HG03378 (cell line): ENCODE results near the gene FASTKD3.

ENCODE experiments used
- ATAC-seq: cut with Tn5 transposase; IDR thresholded peaks from one replicate; pipeline ENCODE4 v1.9.1; 2021; ENCODE audit warnings: mild to moderate bottlenecking, moderate library complexity; ENCODE audit not compliant: unreplicated experiment

The FASTKD3 gene

DNA sequence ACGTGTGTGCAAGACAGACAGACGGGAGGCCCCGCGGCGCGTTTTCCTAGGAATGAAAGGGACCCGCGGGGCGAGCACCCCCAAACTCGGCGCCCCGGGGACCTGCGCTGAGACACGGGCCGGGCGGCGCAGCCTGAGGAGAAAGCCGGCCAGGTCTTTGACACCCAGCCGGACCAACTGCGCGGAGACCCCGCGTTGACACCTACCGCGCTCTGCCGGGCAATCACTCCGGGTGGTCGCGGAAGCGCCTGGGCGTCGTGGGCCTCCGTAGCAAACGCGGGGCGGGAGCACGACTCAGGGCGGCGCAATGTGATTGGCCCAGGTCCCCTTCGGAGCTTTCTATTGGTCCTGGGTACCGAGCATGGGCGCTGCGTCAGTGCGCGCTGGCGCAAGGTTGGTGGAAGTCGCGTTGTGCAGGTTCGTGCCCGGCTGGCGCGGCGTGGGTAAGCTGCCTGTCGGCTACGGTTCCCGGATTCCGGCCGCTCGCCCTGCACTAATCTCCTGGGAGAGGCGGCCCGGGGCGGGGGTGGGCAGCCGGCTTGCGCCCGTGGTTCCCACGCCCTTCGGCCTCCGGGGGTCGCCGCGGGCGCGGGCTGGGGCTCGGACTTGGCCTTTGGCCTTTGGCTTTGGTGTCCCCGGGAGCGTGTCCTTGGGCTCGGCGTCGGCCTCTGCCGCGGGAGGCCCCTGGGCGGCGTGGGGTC, at the start of gene FASTKD3, which contains the start of gene MTRR:
Gene FASTKD3, minus strand, starts transcription at position 259 of the 701 bp plus-strand sequence. CDS start 948 bp downstream, outside the sequence.
Gene MTRR, plus strand, starts transcription at position 376 of the 701 bp plus-strand sequence. CDS start 1,647 bp downstream, outside the sequence.
- ATAC-seq: peak; percentile 98

- ATAC-seq: no peak
Measured at GRCh38 chr5:7917130-7918123, 48.6 kb upstream of the FASTKD3 start.

- no peak for ATAC-seq
Measured at GRCh38 chr5:7916171-7916804, 47.5 kb upstream of the FASTKD3 start.

DNA sequence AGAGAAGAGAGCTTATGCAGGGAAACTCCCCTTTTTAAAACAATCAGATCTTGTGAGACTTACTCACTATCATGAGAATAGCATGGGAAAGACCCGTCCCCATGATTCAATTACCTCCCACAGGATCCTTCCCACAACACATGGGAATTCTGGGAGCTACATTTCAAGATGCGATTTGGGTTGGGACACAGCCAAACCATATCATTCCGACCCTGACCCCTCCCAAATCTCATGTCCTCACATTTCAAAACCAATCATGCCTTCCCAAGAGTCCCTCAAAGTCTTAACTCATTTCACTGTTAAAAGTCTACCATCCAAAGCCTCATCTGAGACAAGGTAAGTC, 42.6 kb upstream of the FASTKD3 start:
- peak; percentile 7 for ATAC-seq

DNA sequence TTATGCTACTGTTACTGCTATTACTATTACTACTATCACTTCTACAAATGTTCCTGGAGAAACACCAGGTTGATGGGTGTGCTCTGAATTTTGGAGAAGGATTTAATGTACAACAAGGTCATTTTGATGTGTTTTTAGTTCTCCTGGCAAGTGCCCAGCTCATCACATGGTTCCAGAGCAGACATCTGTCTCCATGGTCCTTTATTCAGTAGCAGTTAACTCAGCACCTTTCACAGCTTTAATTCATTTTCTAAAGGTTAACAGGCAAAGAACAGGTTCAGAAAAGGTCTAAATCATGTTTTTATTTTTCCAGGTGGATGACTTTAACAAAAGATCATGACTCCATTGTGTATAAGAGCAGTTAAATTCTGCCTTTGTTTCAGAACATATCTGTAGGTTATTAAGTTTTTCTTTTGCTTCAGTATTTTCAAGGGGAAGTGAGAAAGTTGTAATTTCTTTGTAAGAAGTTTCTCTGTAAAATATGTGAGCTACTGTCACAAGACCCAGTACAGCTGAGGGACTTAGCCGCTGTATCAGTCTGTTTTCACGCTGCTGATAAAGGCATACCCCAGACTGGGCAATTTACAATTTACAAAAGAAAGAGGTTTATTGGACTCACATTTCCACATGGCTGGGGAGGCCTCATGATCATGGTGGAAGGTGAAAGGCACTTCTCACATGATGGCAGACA, 42.1 kb upstream of the FASTKD3 start:
- ATAC-seq: peak; percentile 54

GRCh38 chr5:7908317-7908716, 39.5 kb upstream of the FASTKD3 start:
- ATAC-seq: no peak

- ATAC-seq: no peak
Measured at GRCh38 chr5:7907612-7908011, 38.8 kb upstream of the FASTKD3 start.

GRCh38 chr5:7904170-7904569, 35.3 kb upstream of the FASTKD3 start:
- ATAC-seq: no peak

DNA sequence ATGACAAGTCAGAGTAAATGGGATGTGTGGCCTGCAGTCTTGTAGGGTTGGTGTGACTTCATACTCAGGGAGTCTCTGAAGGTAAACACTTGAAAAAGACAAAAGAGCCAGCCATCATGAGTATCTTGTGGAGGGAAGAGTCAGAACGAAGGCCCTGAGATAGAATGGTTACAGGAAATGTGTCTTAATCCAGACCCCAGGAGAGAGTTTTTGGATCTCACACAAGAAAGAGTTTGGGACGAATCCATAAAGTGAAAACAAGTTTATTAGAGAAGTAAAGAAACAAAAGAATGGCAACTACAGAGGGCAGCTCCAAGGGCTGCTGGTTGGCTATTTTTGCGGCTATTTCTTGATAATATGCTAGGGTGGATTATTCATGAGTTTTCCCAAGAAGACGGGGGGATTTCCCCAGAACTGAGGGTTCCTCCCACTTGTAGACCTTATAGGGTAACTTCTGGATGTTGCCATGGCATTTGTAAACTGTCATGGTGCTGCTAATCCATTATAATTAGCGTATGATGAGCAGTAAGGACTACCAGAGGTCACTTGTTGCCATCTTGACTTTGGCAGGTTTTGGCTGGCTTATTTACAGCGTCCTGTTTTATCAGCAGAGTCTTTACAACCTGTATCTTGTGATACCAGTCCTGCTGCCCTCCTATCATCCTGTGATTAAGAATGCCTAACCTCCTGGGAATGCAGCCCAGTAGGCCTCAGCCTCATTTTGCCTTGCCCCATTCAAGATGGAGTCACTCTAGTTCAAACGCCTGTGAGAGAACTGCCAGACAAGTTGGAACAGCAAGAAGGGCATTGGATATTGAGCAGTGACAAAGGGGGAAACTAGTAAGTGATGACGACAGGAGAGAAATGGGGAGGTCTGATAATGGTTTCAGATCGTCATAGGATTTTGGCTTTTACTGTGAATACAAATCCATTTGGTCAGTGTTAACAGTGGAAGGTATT, 34.1 kb upstream of the FASTKD3 start:
- ATAC-seq: no peak

GRCh38 chr5:7902201-7902600, 33.4 kb upstream of the FASTKD3 start:
- ATAC-seq: no peak

GRCh38 chr5:7897014-7897600, 28.3 kb upstream of the FASTKD3 start:
- peak; percentile 53 for ATAC-seq

- ATAC-seq: peak; percentile 91
Measured at GRCh38 chr5:7894860-7895259, 26.0 kb upstream of the FASTKD3 start.

DNA sequence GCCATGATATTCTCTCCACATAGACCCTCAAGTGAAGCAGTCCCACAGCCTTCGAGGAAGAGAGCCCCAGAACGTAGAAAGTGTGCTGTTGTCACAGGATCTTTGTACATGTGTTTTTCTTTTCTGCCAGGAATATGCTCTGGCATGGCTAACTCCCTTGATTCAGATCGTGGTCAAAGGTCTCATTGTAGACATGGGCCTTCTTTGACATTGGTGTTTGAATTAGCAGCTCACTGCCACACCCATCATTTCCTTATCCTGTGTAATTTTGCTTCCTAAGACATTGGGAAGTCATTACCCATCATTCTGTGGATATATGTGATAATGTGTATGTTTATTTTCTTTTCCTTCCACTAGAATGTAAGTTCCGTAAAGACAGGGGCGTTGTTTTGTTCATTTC, 25.6 kb upstream of the FASTKD3 start:
- ATAC-seq: no peak

- ATAC-seq: no peak
Measured at GRCh38 chr5:7888901-7889300, 20.1 kb upstream of the FASTKD3 start.

DNA sequence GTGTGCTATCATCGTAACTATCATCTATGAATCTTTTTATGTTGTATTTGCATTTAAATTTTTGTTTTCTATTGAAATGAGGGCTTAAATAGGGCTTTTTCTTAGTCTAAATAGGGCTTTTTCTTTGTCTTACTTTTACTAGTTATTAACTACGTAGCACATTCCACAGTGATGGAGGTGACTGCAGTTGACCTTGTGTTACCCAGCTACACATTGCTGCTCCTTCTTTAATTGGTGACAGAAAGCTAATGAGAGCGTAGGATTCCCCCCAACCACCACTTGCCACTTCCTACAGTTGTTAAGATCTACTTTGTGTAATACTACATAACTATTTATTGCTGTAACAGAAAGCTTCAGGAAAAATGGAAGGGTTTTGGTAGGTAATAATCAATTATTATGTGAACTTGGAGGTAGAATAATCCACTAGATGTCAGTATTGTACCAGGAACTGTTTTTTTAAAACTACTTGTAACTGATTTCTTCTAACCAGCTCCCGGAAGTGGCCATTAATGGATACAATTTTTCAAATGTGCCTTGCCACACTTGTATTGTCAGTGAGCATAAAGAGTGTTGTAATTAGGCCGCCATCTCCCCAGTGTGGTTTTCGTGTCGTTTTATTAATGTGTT, 18.1 kb upstream of the FASTKD3 start:
- ATAC-seq: peak; percentile 70

GRCh38 chr5:7884491-7885267, 15.8 kb upstream of the FASTKD3 start:
- ATAC-seq: no peak

DNA sequence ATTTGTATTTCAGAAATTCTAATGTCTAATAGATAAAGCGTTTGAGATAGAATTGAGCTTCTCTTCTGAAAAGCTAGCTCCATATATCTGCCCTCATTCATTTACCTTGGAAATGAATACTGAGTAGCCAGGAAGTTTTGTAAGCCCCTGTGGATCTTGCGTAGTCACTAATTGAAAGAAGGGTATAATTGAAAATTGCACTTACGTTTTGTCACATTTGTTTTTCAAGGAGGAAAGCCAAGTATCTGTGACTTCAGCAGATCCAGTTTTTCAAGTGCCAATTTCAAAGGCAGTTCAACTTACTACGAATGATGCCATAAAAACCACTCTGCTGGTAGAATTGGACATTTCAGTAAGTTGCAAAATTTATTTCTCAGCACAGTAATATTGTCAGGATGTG, 14.1 kb upstream of the FASTKD3 start:
- no peak for ATAC-seq

DNA sequence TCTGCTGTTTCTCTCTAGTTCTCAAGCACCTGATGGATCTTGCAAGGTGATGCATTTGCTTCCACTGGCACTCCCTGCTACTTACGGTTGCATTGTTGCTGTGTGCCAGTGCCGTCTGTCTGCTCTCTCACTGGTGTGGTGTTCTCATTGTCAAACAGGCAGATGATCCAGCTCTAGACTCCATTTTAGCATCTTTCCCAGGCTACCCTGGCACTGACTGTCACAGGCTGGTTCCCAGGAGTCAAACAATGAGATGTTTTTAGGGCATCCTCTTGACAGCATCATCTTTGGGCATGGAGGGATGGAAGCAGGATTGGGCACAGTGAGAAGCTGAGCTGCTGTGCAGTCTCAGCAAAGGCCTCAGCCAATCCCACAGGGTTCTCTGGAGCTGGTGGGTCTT, 13.0 kb upstream of the FASTKD3 start:
- ATAC-seq: no peak
